HG03432 (cell line): ENCODE data around the gene ARFGAP2.
A peak's percentile ranks its signal among the peaks of the same experiment; 100 is the strongest.

Experiments
- ATAC-seq: cut with Tn5 transposase; IDR thresholded peaks from one replicate; pipeline ENCODE4 v1.9.1; 2021; ENCODE audit warnings: mild to moderate bottlenecking, moderate library complexity; ENCODE audit not compliant: unreplicated experiment

The ARFGAP2 gene

GRCh38 chr11:47172740-47173336 lies 3.8 kb downstream of the ARFGAP2 start:
- ATAC-seq, result no peak

DNA sequence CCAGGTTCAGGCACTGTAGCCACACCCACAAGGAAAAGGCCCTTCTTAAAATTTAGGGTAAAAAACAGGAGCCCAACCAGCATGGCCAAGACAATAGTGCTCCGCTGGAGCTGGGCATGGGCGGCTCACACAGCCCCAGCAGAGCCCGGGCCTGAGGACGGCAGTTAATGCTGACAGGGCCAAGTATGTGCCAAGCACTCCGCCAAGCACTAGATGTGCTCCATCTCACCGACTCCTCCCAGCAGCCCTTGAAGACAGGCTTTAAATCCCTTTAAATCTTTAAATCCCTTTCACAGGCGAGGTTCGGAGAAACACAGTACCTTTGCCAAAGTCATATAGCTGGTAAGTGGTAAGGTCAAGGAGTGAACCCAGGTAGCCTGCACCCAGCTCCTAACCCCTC lies 4.8 kb downstream of the ARFGAP2 start:
- no peak for ATAC-seq

GRCh38 chr11:47171061-47171838 lies 5.4 kb downstream of the ARFGAP2 start:
- no peak for ATAC-seq

DNA sequence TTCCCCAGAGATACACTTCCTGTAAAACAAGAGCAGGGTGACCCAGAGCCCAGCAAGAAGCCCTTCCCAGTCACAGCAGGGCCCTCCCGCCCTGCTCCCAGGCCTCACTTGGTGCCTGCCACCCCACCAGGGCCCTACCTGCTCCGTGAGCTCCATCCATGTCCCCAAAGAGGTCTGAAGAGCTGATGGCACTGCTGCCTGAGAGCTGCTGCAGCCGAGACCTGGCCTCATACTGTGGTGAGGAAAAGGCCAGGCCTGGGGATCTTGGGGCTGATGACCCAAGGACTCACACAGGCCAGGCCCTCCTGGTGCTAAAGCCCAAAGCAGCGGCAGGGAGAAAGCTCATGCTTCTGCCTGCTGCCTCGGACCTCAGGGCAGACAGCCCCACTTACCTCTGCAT lies 10.3 kb downstream of the ARFGAP2 start:
- ATAC-seq, result no peak

GRCh38 chr11:47165253-47165840 lies 11.3 kb downstream of the ARFGAP2 start:
- ATAC-seq, result no peak

DNA sequence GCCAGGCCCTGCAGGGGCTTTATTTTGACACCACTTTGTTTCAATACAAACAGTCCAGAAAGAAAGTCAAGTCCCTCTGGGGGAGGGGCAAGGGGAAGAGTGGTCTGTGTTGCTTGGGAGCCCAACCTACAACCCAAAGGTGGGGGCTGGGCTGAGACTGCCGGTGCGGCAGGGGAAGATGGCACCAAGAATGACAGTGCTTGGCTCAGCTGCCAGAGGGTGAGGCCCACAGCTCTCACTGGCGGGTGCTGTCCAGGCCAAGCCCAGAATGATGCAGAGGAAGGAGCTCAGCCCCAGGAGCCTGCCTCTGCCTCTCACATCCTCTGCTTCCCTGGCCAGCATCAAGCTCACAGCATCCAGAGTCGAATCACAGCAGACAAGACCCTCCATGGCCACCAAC lies 12.4 kb downstream of the ARFGAP2 start:
- no peak for ATAC-seq

DNA sequence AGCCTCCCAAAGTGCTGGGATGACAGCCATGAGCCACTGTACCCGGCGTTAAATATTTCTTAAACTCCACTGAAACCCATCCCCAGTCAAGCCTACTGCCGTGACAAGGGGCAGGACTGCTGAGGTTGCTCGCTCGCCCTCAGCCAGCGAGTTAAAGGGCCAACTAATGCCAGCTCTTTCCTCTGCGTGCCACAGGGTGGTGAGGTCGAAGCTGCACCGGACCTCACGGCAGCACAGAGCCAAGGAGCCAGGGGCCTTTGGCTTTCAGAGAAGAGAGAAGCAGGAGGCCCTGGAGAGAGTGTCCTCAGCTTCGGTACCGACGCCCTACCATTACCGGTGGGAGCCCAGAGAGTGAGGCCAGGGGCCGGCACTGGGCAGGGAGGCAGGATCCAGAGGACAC lies 12.8 kb downstream of the ARFGAP2 start:
- no peak for ATAC-seq

GRCh38 chr11:47163193-47163592 lies 13.5 kb downstream of the ARFGAP2 start:
- no peak for ATAC-seq

GRCh38 chr11:47162426-47162825 lies 14.3 kb downstream of the ARFGAP2 start:
- no peak for ATAC-seq

DNA sequence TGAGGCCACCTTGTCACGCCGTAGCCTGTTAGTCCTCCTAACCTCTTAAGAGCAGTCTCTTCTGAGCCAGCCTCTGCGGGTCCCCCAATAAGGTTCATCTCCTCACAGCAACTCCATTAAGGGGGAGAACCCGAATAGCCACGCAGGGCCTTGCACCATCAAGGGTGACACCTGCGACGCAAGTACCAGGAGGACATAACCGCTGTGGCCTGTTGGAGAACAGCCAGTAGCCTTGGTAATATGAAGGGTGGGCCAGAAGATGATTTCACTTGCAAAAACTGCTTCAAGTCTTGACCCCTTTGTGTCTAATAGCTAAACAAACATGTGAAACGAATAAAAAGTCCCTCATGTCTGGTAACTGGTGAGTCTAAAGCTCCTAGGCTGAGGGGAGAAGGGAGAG lies 14.8 kb downstream of the ARFGAP2 start:
- ATAC-seq, result no peak

- ATAC-seq, result peak; percentile 74
These were observed 15.4 kb downstream of the ARFGAP2 start for GRCh38 chr11:47161134-47161854.

DNA sequence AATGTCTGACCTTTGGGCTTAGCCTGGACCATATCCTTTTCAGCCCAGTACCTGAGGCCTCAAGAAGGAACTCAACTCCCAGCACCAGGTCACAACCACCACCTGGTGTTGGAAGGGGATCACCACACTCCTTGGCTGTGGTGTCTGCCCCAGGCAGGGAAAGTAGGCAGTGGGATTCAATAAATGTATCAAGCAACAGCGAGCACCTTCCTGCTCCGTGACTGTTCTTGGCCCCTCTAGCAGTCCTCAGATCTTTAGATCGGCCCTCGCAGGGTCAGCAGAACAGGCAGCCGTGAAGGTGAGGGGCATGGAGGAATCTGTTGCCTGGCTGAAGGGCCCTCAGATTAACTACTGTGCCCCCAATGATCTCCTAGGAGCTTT lies 15.9 kb downstream of the ARFGAP2 start:
- ATAC-seq, result peak; percentile 4

DNA sequence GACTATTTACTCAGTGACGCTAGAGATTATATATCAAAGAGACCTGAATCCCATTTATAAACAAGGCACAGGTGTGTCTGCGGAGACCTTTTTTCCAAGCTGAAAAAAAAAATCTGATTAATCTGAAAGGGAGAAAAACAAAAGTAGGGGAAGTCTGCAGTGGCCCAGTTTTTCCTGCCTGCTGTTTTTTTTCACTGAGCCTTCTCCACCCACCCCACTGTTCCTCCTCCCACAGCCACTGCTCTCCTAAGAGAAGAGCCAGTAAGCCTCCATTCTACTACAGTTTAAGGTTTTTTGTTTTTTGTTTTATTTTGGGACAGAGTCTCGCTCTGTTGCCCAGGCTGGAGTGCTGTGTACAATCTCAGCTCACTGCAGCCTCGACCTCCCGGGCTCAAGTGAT lies 18.4 kb downstream of the ARFGAP2 start:
- no peak for ATAC-seq

GRCh38 chr11:47157805-47158204 lies 18.9 kb downstream of the ARFGAP2 start:
- no peak for ATAC-seq

DNA sequence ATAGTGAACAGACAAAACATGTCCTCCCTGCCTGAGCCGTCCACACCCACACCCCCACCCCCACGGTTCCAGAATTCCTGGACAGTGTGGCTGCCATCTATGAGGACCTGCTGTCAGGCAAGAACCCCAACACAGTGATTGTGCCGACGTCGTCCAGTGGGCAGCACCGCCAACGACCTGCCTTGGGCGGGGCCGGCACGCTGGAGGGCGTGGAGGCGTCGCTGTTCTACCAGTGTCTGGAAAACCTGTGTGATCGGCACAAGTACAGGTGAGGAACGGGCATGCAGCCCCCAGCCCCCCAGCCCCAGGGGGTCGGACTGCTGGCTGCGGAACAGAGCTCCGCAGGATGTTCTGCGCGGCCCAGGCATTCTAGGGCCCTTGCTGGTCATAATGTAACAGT lies 19.7 kb downstream of the ARFGAP2 start:
- ATAC-seq, result no peak

DNA sequence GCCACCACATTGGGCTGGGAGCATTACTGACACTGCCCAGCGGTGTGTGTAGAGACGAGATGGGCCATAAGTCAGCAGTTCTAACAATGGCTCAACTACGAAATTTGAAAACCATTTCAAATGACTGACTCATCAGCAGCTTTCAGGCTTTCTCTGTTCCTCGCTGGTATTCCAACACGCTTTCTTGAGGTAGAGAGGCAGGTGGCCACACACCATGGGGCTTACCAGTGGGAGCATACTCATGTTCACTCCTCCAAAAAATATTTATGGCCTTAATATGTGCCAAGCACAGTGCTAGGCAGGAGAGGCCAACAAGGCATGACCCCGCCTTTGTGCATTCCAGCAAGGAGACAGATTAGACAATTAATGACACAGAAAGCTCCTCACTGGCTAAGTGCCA lies 20.3 kb downstream of the ARFGAP2 start:
- no peak for ATAC-seq

- no peak for ATAC-seq
These were observed 20.8 kb downstream of the ARFGAP2 start for GRCh38 chr11:47155879-47156278.

DNA sequence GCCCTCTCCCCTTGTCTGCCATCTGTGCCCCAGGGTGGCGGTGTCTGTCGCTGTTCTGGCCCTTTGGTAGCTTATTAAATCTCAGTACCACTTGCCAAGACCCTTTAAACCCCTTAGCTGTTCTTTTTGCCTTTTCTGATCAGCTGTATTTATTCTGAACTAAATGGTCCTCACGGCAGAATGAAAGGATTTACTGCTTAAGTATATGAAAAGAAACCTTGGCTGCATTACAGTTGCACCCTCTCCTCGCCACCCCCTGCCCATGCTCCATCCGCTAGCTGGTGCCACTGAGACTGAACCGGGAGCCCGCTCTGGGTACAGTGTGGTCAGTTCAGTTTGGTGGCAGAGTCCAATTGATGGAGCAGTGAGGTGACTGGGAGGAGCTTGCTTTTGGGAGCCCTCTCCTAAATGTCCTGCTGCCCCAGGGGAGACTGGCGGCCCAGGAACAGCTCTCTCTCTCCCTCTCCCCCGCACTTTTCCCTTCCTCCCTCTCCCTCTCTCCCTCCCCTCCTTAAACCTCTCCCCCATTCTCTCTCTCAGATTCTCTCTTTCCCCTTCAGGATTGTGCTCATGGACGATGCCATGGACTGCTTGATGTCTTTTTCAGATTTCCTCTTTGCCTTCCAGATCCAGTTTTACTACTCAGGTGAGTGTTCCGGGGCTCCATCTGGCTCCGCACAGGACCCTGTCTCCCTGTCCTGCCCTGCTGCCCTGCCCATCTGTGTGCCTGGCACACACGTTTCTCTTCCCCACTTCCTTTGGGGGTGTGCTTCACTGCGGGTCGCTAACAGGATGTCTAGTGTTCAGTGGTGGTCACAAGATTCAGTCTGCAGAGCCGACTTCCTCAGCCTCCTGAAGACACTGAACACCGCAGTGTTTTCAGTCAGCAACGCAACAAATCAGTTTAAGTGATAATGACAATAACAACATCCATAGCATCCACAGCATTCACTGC lies 21.8 kb downstream of the ARFGAP2 start:
- no peak for ATAC-seq

- peak; percentile 60 for ATAC-seq
These were observed 23.4 kb downstream of the ARFGAP2 start for GRCh38 chr11:47152953-47153950.
